ENCODE measurements around the gene WIPF2. TPM values are rescaled to one million over a fixed set of nuclear protein-coding genes. Genes with fewer than 3 reads are reported as not detected.

The WIPF2 gene
- total RNA-seq, 1 donor from 2014 or later: 11.2 TPM

DNA sequence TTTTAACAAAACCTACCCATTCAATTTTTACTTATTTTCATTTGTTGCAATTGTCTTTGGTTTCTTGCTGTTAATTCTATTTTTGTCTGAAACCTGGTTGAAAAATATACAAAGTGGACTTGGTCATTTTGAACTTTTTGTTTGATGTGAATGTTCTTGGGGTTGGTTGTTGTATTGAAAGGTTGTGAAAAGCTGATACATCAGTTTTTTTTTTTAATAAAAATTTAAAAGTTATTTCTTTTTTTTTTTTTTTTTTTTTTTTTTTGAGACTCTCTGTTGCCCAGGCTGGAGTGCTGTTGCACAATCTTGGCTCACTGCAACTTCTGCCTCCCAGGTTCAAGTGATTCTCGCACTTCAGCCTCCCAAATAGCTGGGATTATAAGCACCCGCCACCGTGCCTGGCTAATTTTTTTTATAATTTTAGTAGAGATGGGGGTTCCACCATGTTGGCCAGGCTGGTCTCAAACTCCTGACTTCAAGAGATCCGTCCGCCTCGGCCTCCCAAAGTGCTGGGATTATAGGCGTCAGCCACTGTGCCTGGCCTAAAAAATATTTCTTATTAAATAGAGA, 28.9 kb downstream of the WIPF2 start:
- TF ChIP-seq CTCF (IDR thresholded peaks at IDR 0.05): no peak
- intact Hi-C loops (cut with DNase I): no loop called here
- Histone ChIP-seq H3K9me3 (no peaks in the 10 kb centered on the region), H3K4me3 (no peak overlapping the region), H3K27me3 (no peaks in the 10 kb centered on the region), H3K36me3 (no peaks in the 10 kb centered on the region), H3K4me1 (peaks cover 0 to 7% of the 10 kb centered on the region in 2 donors), H3K27ac (no peak overlapping the region)
- no peak for DNase-seq (ENCODE audit: low spot score in 2 of 2)

DNA sequence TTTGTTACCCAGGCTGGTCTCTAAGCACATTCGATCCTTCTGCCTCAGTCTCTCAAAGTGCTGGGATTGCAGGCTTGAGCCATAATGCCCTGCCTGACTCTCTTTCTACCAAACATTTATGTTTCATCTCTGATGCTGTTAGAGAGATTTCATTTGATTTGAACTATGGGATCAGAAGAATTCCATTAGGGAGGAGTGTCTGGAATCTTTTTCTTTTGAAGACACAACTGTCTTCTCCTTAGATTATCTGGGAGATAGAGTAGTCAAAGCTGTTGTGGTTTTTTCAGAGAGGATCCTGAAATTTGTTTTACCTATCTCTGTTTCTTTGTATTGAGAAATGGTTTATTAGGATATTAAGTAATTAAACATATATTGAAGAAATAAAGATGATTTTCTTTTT, 29.4 kb downstream of the WIPF2 start:
- intact Hi-C loops (cut with DNase I): no loop called here
- no peak for DNase-seq (ENCODE audit: low spot score in 2 of 2)
- H3K27ac ChIP-seq: no peak overlapping the region
- no peak overlapping the region for H3K4me3 ChIP-seq
- H3K36me3 ChIP-seq: no peaks in the 10 kb centered on the region
- peaks cover 0 to 7% of the 10 kb centered on the region in 2 donors for H3K4me1 ChIP-seq
- H3K27me3 ChIP-seq: no peaks in the 10 kb centered on the region
- TF ChIP-seq CTCF (IDR thresholded peaks at IDR 0.05): no peak
- H3K9me3 ChIP-seq: no peaks in the 10 kb centered on the region

- TF ChIP-seq CTCF (IDR thresholded peaks at IDR 0.05): no peak
- intact Hi-C loops (cut with DNase I): no loop called here
- no peaks in the 10 kb centered on the region for H3K9me3 ChIP-seq
- peaks cover 0 to 7% of the 10 kb centered on the region in 2 donors for H3K4me1 ChIP-seq
- no peak overlapping the region for H3K27ac ChIP-seq
- DNase-seq (ENCODE audit: low spot score in 2 of 2): no peak
- no peaks in the 10 kb centered on the region for H3K27me3 ChIP-seq
- H3K36me3 ChIP-seq: peaks cover 4 to 6% of the 10 kb centered on the region in 2 donors
- H3K4me3 ChIP-seq: no peak overlapping the region
These were observed 32.5 kb downstream of the WIPF2 start for GRCh38 chr17:40251576-40251975.

DNA sequence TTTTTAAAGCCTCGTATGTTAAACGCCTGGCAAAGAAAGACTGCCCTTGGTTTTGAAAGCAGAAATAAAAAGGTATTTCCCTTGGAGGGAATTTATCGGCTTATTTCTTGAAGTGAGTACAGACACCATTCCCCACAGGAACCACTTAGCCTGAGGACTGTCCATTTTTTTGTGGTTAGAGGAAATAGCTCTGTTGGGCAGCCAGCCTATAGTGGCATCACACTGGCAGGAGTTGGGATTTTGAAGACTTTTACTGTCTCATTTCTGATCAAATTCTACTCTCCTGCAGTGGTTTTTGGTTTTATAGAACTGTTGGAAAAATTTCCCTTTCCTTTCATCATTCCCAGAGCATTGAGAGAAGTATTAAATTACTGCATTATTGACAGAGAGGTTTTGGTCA, 34.5 kb downstream of the WIPF2 start:
- H3K4me3 ChIP-seq: no peak overlapping the region
- TF ChIP-seq CTCF (IDR thresholded peaks at IDR 0.05): no peak
- peaks cover 24 to 25% of the 10 kb centered on the region in 2 donors for H3K36me3 ChIP-seq
- H3K4me1 ChIP-seq: peaks cover 0 to 7% of the 10 kb centered on the region in 2 donors
- H3K9me3 ChIP-seq: no peaks in the 10 kb centered on the region
- no peaks in the 10 kb centered on the region for H3K27me3 ChIP-seq
- DNase-seq (ENCODE audit: low spot score in 2 of 2): no peak
- H3K27ac ChIP-seq: no peak overlapping the region
- intact Hi-C loops (cut with DNase I): no loop called here

DNA sequence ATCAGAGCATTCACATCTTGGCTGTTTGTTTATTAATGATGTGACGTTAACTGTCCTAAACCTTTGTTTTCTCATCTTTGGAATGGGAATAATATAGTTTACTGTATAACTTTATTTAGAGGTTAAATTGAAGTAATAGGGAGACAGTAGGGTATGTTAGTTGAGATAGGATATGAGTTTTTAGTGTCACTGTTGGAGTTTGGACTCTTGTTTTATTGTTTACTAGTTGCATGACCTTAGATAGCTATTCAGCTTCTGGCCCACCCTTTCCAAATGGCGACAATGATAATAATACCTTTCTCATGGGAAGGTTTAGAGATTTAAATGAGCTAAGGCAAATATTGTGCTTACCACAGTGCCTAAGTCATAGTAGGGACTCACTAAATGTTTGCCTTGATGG, 40.4 kb downstream of the WIPF2 start:
- no peak for DNase-seq (ENCODE audit: low spot score in 2 of 2)
- no peak overlapping the region for H3K27ac ChIP-seq
- no peak overlapping the region for H3K4me3 ChIP-seq
- H3K36me3 ChIP-seq: peaks cover 59 to 75% of the 10 kb centered on the region in 2 donors
- H3K4me1 ChIP-seq: no peaks in the 10 kb centered on the region
- TF ChIP-seq CTCF (IDR thresholded peaks at IDR 0.05): no peak
- no peaks in the 10 kb centered on the region for H3K9me3 ChIP-seq
- H3K27me3 ChIP-seq: no peaks in the 10 kb centered on the region
- intact Hi-C loops (cut with DNase I): no loop called here

- Histone ChIP-seq H3K4me1 (no peaks in the 10 kb centered on the region), H3K4me3 (no peak overlapping the region), H3K27ac (no peak overlapping the region), H3K27me3 (no peaks in the 10 kb centered on the region), H3K9me3 (no peaks in the 10 kb centered on the region), H3K36me3 (peaks cover 69 to 85% of the 10 kb centered on the region in 2 donors)
- no peak for DNase-seq (ENCODE audit: low spot score in 2 of 2)
- TF ChIP-seq CTCF (IDR thresholded peaks at IDR 0.05): no peak
- intact Hi-C loops (cut with DNase I): no loop called here
These were observed 41.4 kb downstream of the WIPF2 start for GRCh38 chr17:40260528-40260927.

Measured in ascending aorta (tissue), 2 donors.